ENCODE measurements around the gene RASD2. TPM values are rescaled to one million over a fixed set of nuclear protein-coding genes. Genes with fewer than 3 reads are reported as not detected.

The RASD2 gene
- total RNA-seq, 1 donor from 2014 or later = 3.6 TPM

DNA sequence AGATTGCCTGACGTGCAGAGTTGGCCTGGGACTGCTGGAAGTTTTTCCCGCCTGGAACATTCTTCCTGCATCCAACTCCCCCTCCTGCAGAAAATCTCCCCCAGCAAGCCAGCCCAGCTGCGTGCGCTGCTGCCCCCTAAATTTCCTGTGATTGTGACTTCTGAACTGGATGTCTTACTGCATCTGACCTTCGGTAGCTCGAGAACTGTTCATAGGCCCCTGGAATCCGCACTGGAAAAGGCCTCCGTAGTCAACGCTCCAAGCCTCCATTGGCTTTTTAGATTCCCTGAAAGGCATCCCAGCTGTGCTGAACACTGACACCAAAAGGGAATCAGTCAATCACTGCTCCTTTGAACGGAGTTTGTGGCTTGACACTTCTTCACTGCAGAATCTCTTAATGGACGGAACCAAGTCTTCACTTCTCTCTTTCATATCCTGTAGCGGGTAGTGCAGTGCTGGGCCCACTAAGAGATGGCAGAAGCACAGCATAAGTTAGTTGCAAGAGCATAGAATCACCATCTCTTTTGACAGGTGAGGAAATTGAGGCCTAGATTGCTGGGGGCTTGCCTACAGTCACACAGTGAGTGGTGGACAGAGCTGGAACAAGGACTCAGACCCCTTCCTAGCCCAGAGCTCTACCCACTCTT lies 14.2 kb upstream of the RASD2 start:
- H3K4me3 ChIP-seq = no peak overlapping the region
- ATAC-seq = no peak
- DNase-seq = no peak
- intact Hi-C loops (cut with DNase I) = no loop called here
- H3K9me3 ChIP-seq = peaks cover 6% of the 10 kb centered on the region
- H3K27me3 ChIP-seq (ENCODE audit: low read depth) = no peaks in the 10 kb centered on the region
- TF ChIP-seq CTCF (IDR thresholded peaks at IDR 0.05) = no peak
- H3K36me3 ChIP-seq = no peaks in the 10 kb centered on the region
- no peak overlapping the region for H3K27ac ChIP-seq
- peaks cover 6% of the 10 kb centered on the region for H3K4me1 ChIP-seq

DNA sequence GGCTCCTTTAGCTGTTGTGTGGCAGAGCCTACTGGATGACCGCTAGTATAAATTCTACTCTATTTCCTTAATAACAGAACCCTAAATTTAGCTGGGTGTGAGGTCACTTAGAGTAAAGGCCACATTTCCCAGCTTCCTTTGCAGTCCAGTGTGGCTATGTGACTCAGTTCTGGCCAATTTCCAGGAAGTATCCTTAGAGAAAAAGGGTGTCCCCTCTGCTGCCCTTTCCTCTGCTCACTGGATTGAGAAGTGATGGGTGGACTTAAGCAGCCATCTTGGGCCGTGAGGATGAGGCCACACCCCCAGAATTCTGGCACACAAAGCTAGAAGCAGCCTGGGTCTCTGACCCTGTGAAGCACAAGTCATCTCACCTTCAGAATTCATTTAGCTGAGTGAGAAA lies 11.7 kb upstream of the RASD2 start:
- intact Hi-C loops (cut with DNase I) = no loop called here
- no peak for TF ChIP-seq CTCF (IDR thresholded peaks at IDR 0.05)
- Histone ChIP-seq H3K27ac (no peak overlapping the region), H3K4me3 (no peak overlapping the region), H3K4me1 (peaks cover 6% of the 10 kb centered on the region), H3K27me3 (ENCODE audit: low read depth) (no peaks in the 10 kb centered on the region), H3K36me3 (no peaks in the 10 kb centered on the region), H3K9me3 (peaks cover 6% of the 10 kb centered on the region)
- no peak for ATAC-seq
- DNase-seq = no peak

- Histone ChIP-seq H3K4me3 (no peak overlapping the region), H3K27me3 (ENCODE audit: low read depth) (no peaks in the 10 kb centered on the region), H3K4me1 (peaks cover 6% of the 10 kb centered on the region), H3K9me3 (peaks cover 6% of the 10 kb centered on the region), H3K36me3 (no peaks in the 10 kb centered on the region), H3K27ac (no peak overlapping the region)
- no peak for TF ChIP-seq CTCF (IDR thresholded peaks at IDR 0.05)
- intact Hi-C loops (cut with DNase I) = no loop called here
- DNase-seq (no peak), ATAC-seq (peak in 1 of 2 donors; percentile 42)
Measured at GRCh38 chr22:35530700-35531099, 9.9 kb upstream of the RASD2 start.

GRCh38 chr22:35531202-35531601 lies 9.4 kb upstream of the RASD2 start:
- peaks cover 10% of the 10 kb centered on the region for H3K4me1 ChIP-seq
- intact Hi-C loops (cut with DNase I) = no loop called here
- H3K4me3 ChIP-seq = no peak overlapping the region
- H3K9me3 ChIP-seq = peaks cover 6% of the 10 kb centered on the region
- H3K27me3 ChIP-seq (ENCODE audit: low read depth) = no peaks in the 10 kb centered on the region
- ATAC-seq (no peak), DNase-seq (no peak)
- H3K36me3 ChIP-seq = no peaks in the 10 kb centered on the region
- no peak overlapping the region for H3K27ac ChIP-seq
- no peak for TF ChIP-seq CTCF (IDR thresholded peaks at IDR 0.05)

DNA sequence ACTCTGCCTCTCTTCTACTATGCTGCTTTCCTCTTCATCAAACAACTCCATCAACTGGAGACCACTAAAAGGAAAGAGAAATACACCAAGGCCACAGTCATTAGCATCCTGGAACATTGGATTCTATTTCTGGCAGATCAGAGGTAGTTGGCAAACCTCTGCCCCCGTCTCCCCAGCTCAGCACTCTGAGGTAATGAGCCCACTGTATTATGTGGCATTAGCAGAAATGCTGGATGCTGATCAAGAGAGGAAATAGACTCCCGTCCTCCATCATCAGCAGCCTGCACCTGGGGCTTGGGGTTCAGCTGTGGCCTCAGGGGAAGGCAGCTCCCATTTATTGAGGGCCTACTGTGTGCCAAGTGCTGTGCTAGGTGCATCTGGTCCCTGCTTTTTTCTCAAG lies 9.0 kb upstream of the RASD2 start:
- peaks cover 6% of the 10 kb centered on the region for H3K9me3 ChIP-seq
- no peak overlapping the region for H3K27ac ChIP-seq
- intact Hi-C loops (cut with DNase I) = no loop called here
- peaks cover 9% of the 10 kb centered on the region for H3K4me1 ChIP-seq
- no peaks in the 10 kb centered on the region for H3K36me3 ChIP-seq
- no peak overlapping the region for H3K4me3 ChIP-seq
- ATAC-seq = no peak
- TF ChIP-seq CTCF (IDR thresholded peaks at IDR 0.05) = no peak
- no peak for DNase-seq
- no peaks in the 10 kb centered on the region for H3K27me3 ChIP-seq (ENCODE audit: low read depth)
